ENCODE results near the gene PRKCH. TPM values are rescaled to one million over a fixed set of nuclear protein-coding genes. Genes with fewer than 3 reads are reported as not detected.
A peak's percentile ranks its signal among the peaks of the same experiment; 100 is the strongest.

Gene PRKCH
- total RNA-seq, 6 experiments from 2014 or later: 5.0 to 12.1 (median 8.8) TPM

GRCh38 chr14:61454545-61454944, 133.2 kb downstream of the PRKCH start:
- Histone ChIP-seq H3K36me3 (peaks cover 0 to 10% (median 0%) of the 10 kb centered on the region in 4 donors), H3K9me3 (no peaks in the 10 kb centered on the region), H3K4me1 (no peaks in the 10 kb centered on the region), H3K27ac (no peak overlapping the region), H3K4me3 (no peak overlapping the region), H3K27me3 (no peaks in the 10 kb centered on the region)
- intact Hi-C loops (cut with DNase I): no loop called here
- 20% methylated on average over 1 of the region's 4 CpGs for WGBS (ENCODE audit: insufficient coverage, low coverage, low lambda C conversion rate, missing lambda C conversion rate)
- TF ChIP-seq CTCF (IDR thresholded peaks at IDR 0.05) (no peak), POLR2A (IDR thresholded peaks at IDR 0.05) (no peak)
- DNase-seq: peak in 2 of 3 donors; percentile 23 to 35
- peak; percentile 33 to 61 (median 53) for ATAC-seq

- 75% methylated on average over 6 of the region's 6 CpGs for WGBS (ENCODE audit: insufficient coverage, low coverage, low lambda C conversion rate, missing lambda C conversion rate)
- H3K27ac ChIP-seq: no peak overlapping the region
- peak in 1 of 3 donors; percentile 23 for DNase-seq
- H3K27me3 ChIP-seq: no peaks in the 10 kb centered on the region
- H3K36me3 ChIP-seq: peaks cover 0 to 10% (median 0%) of the 10 kb centered on the region in 4 donors
- TF ChIP-seq CTCF (IDR thresholded peaks at IDR 0.05): no peak
- TF ChIP-seq POLR2A (IDR thresholded peaks at IDR 0.05): no peak
- no peaks in the 10 kb centered on the region for H3K9me3 ChIP-seq
- H3K4me1 ChIP-seq: no peaks in the 10 kb centered on the region
- intact Hi-C loops (cut with DNase I): loop anchor here in 1 of 2 donors (5.0 kb wide), 1 partner anchor 382 kb away; no protein-coding TSS in a partner anchor
- H3K4me3 ChIP-seq: no peak overlapping the region
- ATAC-seq: no peak
Measured at GRCh38 chr14:61455351-61455750, 134.0 kb downstream of the PRKCH start.

DNA sequence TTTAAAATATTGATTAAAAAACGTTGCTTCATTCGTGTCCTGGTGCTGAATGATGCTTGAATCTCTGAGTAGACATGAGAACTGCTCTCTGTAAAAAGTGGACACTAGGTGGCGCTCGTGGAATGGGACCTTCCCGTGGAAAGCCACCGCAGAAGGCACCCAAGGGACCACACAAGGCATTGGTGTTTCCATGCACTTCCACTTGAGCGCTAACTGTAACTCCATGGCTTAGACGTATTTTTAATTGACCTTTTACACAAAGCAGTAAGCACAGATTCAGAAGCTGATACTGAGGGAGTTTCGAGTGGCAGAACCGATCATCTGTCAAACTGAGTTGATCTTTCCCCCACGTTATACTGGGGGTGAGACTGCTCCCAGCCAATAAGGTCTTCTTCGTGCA, 135.3 kb downstream of the PRKCH start:
- peak; percentile 69 to 96 (median 91) for TF ChIP-seq CTCF (IDR thresholded peaks at IDR 0.05)
- TF ChIP-seq POLR2A (IDR thresholded peaks at IDR 0.05): no peak
- WGBS (ENCODE audit: insufficient coverage, low coverage, low lambda C conversion rate, missing lambda C conversion rate): 26% methylated on average over 12 of the region's 12 CpGs
- ATAC-seq (peak; percentile 84 to 88 (median 86)), DNase-seq (peak; percentile 68 to 81 (median 70))
- H3K9me3 ChIP-seq: no peaks in the 10 kb centered on the region
- intact Hi-C loops (cut with DNase I): loop anchor here in 1 of 2 donors (5.0 kb wide), 1 partner anchor 381 kb away; no protein-coding TSS in a partner anchor
- H3K27ac ChIP-seq: no peak overlapping the region
- peaks cover 0 to 10% (median 0%) of the 10 kb centered on the region in 4 donors for H3K36me3 ChIP-seq
- H3K4me1 ChIP-seq: no peaks in the 10 kb centered on the region
- H3K4me3 ChIP-seq: no peak overlapping the region
- H3K27me3 ChIP-seq: no peaks in the 10 kb centered on the region

DNA sequence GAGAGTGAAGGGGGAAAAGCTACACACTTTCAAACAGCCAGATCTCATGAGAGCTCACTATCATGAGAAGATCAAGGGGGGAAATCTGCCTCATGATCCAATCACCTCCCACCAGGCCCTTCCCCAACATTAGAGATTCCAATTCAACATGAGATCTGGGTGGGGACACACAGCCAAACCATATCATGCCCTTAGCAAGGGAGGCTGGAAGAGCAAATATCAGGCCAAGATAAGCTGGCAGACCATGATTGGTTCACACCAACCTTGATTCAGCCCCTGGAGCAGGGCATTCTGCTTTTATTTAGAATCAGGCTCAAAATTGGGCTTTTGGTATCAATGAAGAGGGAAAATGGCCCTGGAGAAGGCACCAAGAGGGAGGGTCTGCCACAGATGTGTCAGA, 137.4 kb downstream of the PRKCH start:
- TF ChIP-seq CTCF (IDR thresholded peaks at IDR 0.05) (no peak), POLR2A (IDR thresholded peaks at IDR 0.05) (no peak)
- DNase-seq (no peak), ATAC-seq (no peak)
- H3K9me3 ChIP-seq: no peaks in the 10 kb centered on the region
- H3K27ac ChIP-seq: no peak overlapping the region
- intact Hi-C loops (cut with DNase I): loop anchor here in 1 of 2 donors (5.0 kb wide), 1 partner anchor 379 kb away; no protein-coding TSS in a partner anchor
- H3K4me1 ChIP-seq: peaks cover 0 to 4% (median 0%) of the 10 kb centered on the region in 4 donors
- H3K27me3 ChIP-seq: no peaks in the 10 kb centered on the region
- H3K36me3 ChIP-seq: peaks cover 0 to 10% (median 0%) of the 10 kb centered on the region in 4 donors
- H3K4me3 ChIP-seq: no peak overlapping the region
